Erythroblast (primary cell): ENCODE measurements around the gene MERTK.
"Not testable (repeated sequence)": the region's sequence is repeated elsewhere in the genome, so short reads cannot be mapped to it uniquely, and the experiment has no call there.

Experiments
- DNase-seq, 2 experiments: peaks; one replicate each; lab custom pipeline; 2025; lab: John Stamatoyannopoulos, UW
- GATA1 ChIP-seq: IDR thresholded peaks from 2 replicates; pipeline ENCODE4 v1.6.1; 2011; ENCODE audit warnings: low read depth, mild to moderate bottlenecking, control low read depth, low read length, moderate library complexity
- POLR2A ChIP-seq: IDR thresholded peaks from 2 replicates; pipeline ENCODE4 v1.6.1; 2011; ENCODE audit warnings: mild to moderate bottlenecking, low read length

MERTK gene

GRCh38 chr2:111945444-111946293, 47.3 kb downstream of the MERTK start:
- TF ChIP-seq POLR2A (no peak), GATA1 (no peak)
- no peak for DNase-seq

GRCh38 chr2:111946294-111947114, 48.1 kb downstream of the MERTK start:
- no peak for TF ChIP-seq GATA1
- TF ChIP-seq POLR2A, result no peak

GRCh38 chr2:111947219-111947618, 48.8 kb downstream of the MERTK start:
- TF ChIP-seq POLR2A (no peak), GATA1 (no peak)
- no peak for DNase-seq

More at GRCh38 chr2:111946294-111947114, 48.1 kb downstream of the MERTK start:
- DNase-seq, result peak in 1 of 2 experiments; percentile 36

- no peak for DNase-seq
- TF ChIP-seq POLR2A (no peak), GATA1 (no peak)
Observed at GRCh38 chr2:111948832-111949231, 50.4 kb downstream of the MERTK start.

GRCh38 chr2:111950236-111950635, 51.8 kb downstream of the MERTK start:
- no peak for DNase-seq
- TF ChIP-seq GATA1 (no peak), POLR2A (no peak)

- no peak for DNase-seq
Observed at GRCh38 chr2:111951486-111951885, 53.1 kb downstream of the MERTK start.

GRCh38 chr2:111952871-111953452, 54.6 kb downstream of the MERTK start:
- no peak for DNase-seq
- TF ChIP-seq POLR2A (no peak), GATA1 (no peak)

More at GRCh38 chr2:111951486-111951885, 53.1 kb downstream of the MERTK start:
- no peak for TF ChIP-seq GATA1
- TF ChIP-seq POLR2A, result no peak

- DNase-seq, result no peak
- TF ChIP-seq POLR2A (no peak), GATA1 (no peak)
Observed at GRCh38 chr2:111954602-111955332, 56.4 kb downstream of the MERTK start.

- TF ChIP-seq GATA1 (no peak), POLR2A (no peak)
Observed at GRCh38 chr2:111957872-111958354, 59.5 kb downstream of the MERTK start.

GRCh38 chr2:111958901-111959300, 60.5 kb downstream of the MERTK start:
- TF ChIP-seq POLR2A (no peak), GATA1 (no peak)
- no peak for DNase-seq

More at GRCh38 chr2:111957872-111958354, 59.5 kb downstream of the MERTK start:
- no peak for DNase-seq

- DNase-seq, result no peak
- no peak for TF ChIP-seq POLR2A
Observed at GRCh38 chr2:111961663-111962062, 63.3 kb downstream of the MERTK start.

GRCh38 chr2:111963086-111963485, 64.7 kb downstream of the MERTK start:
- DNase-seq, result not testable (repeated sequence)

GRCh38 chr2:111963508-111963907, 65.1 kb downstream of the MERTK start:
- not testable (repeated sequence) for DNase-seq
